ENCODE results near the gene MAIP1. TPM values are rescaled to one million over a fixed set of nuclear protein-coding genes. Genes with fewer than 3 reads are reported as not detected.

MAIP1 gene
- polyA plus RNA-seq, 1 of the 3 experiments (the other 2 are of a cell fraction), result 11.5 TPM

DNA sequence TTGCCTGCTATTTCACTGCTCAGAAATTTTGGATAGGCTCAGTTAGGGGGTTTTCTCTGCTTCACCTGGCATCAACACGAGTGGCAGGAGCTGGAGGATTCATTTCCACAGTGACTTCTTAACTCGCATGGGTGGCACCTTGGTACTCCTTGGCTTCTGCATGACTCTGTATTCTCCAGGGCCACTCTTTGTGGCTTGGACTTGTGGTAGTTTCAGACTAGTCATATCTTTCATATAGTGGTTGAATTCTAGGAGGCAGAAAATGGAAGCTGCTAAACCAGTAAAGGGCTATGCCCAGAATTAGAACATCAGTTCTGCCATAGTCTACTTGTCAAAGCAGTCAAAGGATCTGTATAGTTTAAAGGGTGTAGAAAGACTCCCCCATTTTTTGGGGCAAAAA lies 6.8 kb downstream of the MAIP1 start:
- POLR2A ChIA-PET, result no interaction called here
- CTCF ChIA-PET, result no interaction called here
- WGBS (ENCODE audit: low lambda C conversion rate), result 100% methylated on average over 2 of the region's 2 CpGs
- Histone ChIP-seq H3K9me2 (no peaks in the 10 kb centered on the region), H3K36me3 (replicated peaks in 1 of 2; ENCODE audit: control insufficient read depth in 1 of 2, insufficient read depth in 2 of 2, low read length in 1 of 2) (peaks cover 71 to 81% of the 10 kb centered on the region in 2 experiments), H3K4me2 (no peak overlapping the region), H3K79me2 (ENCODE audit: insufficient read depth) (peaks cover 27% of the 10 kb centered on the region), H2AFZ (ENCODE audit: low read depth) (no peak overlapping the region), H4K20me1 (ENCODE audit: insufficient read depth) (no peaks in the 10 kb centered on the region), H3K9me3 (no peaks in the 10 kb centered on the region), H3K4me1 (ENCODE audit: control insufficient read depth in 1 of 2, insufficient read depth in 2 of 2, low read depth in 1 of 2, low read length in 1 of 2) (no peaks in the 10 kb centered on the region; a peak in 1 of 4 replicates), H3K4me3 (ENCODE audit: low read depth in 2 of 2, low read length in 1 of 2) (no peak overlapping the region), H3F3A (replicated peaks; ENCODE audit: insufficient read depth) (peaks cover 9% of the 10 kb centered on the region), H3K27ac (ENCODE audit: low read depth in 2 of 2, low read length in 1 of 2) (no peak overlapping the region), H3K9ac (no peak overlapping the region), H3K27me3 (ENCODE audit: insufficient read depth) (no peaks in the 10 kb centered on the region)
- no peak for DNase-seq
- TF ChIP-seq MEF2A (IDR thresholded peaks at IDR 0.05; ENCODE audit: borderline replicate concordance, low read depth), result no peak
- no peak for TF ChIP-seq EP300 (IDR thresholded peaks at IDR 0.05; ENCODE audit: borderline replicate concordance in 1 of 2, low read depth in 1 of 2, low read length in 1 of 2)
- no peak for TF ChIP-seq RFX5 (IDR thresholded peaks at IDR 0.05; ENCODE audit: low read length)
- TF ChIP-seq, protein P1, sequence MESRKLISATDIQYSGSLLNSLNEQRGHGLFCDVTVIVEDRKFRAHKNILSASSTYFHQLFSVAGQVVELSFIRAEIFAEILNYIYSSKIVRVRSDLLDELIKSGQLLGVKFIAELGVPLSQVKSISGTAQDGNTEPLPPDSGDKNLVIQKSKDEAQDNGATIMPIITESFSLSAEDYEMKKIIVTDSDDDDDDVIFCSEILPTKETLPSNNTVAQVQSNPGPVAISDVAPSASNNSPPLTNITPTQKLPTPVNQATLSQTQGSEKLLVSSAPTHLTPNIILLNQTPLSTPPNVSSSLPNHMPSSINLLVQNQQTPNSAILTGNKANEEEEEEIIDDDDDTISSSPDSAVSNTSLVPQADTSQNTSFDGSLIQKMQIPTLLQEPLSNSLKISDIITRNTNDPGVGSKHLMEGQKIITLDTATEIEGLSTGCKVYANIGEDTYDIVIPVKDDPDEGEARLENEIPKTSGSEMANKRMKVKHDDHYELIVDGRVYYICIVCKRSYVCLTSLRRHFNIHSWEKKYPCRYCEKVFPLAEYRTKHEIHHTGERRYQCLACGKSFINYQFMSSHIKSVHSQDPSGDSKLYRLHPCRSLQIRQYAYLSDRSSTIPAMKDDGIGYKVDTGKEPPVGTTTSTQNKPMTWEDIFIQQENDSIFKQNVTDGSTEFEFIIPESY (IDR thresholded peaks at IDR 0.05; ENCODE audit: borderline replicate concordance, low read depth), result no peak
- TF ChIP-seq, protein P2, sequence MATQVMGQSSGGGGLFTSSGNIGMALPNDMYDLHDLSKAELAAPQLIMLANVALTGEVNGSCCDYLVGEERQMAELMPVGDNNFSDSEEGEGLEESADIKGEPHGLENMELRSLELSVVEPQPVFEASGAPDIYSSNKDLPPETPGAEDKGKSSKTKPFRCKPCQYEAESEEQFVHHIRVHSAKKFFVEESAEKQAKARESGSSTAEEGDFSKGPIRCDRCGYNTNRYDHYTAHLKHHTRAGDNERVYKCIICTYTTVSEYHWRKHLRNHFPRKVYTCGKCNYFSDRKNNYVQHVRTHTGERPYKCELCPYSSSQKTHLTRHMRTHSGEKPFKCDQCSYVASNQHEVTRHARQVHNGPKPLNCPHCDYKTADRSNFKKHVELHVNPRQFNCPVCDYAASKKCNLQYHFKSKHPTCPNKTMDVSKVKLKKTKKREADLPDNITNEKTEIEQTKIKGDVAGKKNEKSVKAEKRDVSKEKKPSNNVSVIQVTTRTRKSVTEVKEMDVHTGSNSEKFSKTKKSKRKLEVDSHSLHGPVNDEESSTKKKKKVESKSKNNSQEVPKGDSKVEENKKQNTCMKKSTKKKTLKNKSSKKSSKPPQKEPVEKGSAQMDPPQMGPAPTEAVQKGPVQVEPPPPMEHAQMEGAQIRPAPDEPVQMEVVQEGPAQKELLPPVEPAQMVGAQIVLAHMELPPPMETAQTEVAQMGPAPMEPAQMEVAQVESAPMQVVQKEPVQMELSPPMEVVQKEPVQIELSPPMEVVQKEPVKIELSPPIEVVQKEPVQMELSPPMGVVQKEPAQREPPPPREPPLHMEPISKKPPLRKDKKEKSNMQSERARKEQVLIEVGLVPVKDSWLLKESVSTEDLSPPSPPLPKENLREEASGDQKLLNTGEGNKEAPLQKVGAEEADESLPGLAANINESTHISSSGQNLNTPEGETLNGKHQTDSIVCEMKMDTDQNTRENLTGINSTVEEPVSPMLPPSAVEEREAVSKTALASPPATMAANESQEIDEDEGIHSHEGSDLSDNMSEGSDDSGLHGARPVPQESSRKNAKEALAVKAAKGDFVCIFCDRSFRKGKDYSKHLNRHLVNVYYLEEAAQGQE (IDR thresholded peaks at IDR 0.05; ENCODE audit: low read depth, low read length), result no peak
- no peak for TF ChIP-seq EZH2phosphoT487 (IDR thresholded peaks at IDR 0.05; ENCODE audit: borderline replicate concordance, low read depth)
- no peak for TF ChIP-seq ELF1 (IDR thresholded peaks at IDR 0.05)
- no peak for TF ChIP-seq POLR2AphosphoS5 (IDR thresholded peaks at IDR 0.05; ENCODE audit: low read depth, low read length)
- TF ChIP-seq, protein P3, sequence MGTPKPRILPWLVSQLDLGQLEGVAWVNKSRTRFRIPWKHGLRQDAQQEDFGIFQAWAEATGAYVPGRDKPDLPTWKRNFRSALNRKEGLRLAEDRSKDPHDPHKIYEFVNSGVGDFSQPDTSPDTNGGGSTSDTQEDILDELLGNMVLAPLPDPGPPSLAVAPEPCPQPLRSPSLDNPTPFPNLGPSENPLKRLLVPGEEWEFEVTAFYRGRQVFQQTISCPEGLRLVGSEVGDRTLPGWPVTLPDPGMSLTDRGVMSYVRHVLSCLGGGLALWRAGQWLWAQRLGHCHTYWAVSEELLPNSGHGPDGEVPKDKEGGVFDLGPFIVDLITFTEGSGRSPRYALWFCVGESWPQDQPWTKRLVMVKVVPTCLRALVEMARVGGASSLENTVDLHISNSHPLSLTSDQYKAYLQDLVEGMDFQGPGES (IDR thresholded peaks at IDR 0.05; ENCODE audit: low read depth, low read length), result no peak
- TF ChIP-seq PBX3 (IDR thresholded peaks at IDR 0.05), result no peak
- no peak for TF ChIP-seq JUND (IDR thresholded peaks at IDR 0.05)
- TF ChIP-seq SMC3 (IDR thresholded peaks at IDR 0.05; ENCODE audit: low read depth, low read length), result no peak
- TF ChIP-seq GABPA (IDR thresholded peaks at IDR 0.05; ENCODE audit: low read depth), result no peak
- no peak for TF ChIP-seq RCOR1 (IDR thresholded peaks at IDR 0.05; ENCODE audit: low read length)
- TF ChIP-seq FOXM1 (IDR thresholded peaks at IDR 0.05; ENCODE audit: low read depth), result no peak
- TF ChIP-seq TAF1 (IDR thresholded peaks at IDR 0.05; ENCODE audit: borderline replicate concordance, low read depth, low read length), result no peak
- TF ChIP-seq YY1 (IDR thresholded peaks at IDR 0.05; ENCODE audit: low read depth), result no peak
